AG09309 (cell line): ENCODE data around the gene LRP8.

ENCODE experiments used
- DNase-seq: peaks from one replicate; pipeline ENCODE4 v3.0.0-alpha.2; 2010; ENCODE audit warnings: low read depth
- H3K4me3 ChIP-seq: 2 replicates; pipeline ENCODE4 v1.5.1; 2011; ENCODE audit warnings: mild to moderate bottlenecking, low read depth, low read length, moderate library complexity; ENCODE audit not compliant: control insufficient read depth
- CTCF ChIP-seq: IDR thresholded peaks from 2 replicates; pipeline ENCODE4 v1.5.1; 2011; ENCODE audit warnings: mild to moderate bottlenecking, low read depth, low read length, inconsistent platforms; ENCODE audit not compliant: insufficient read depth, control insufficient read depth; ENCODE audit errors: missing control alignments

The LRP8 gene

GRCh38 chr1:53270873-53271272, 57.0 kb downstream of the LRP8 start:
- no peak for DNase-seq

GRCh38 chr1:53270107-53270506, 57.8 kb downstream of the LRP8 start:
- H3K4me3 ChIP-seq = no peak overlapping the region
- no peak for DNase-seq
- TF ChIP-seq CTCF = no peak

More at GRCh38 chr1:53270873-53271272, 57.0 kb downstream of the LRP8 start:
- TF ChIP-seq CTCF = no peak
- H3K4me3 ChIP-seq = no peak overlapping the region

GRCh38 chr1:53267761-53268160, 60.1 kb downstream of the LRP8 start:
- TF ChIP-seq CTCF = no peak
- H3K4me3 ChIP-seq = no peak overlapping the region
- DNase-seq = no peak

GRCh38 chr1:53266038-53266437, 61.8 kb downstream of the LRP8 start:
- no peak overlapping the region for H3K4me3 ChIP-seq
- no peak for DNase-seq
- TF ChIP-seq CTCF = no peak

- no peak for TF ChIP-seq CTCF
- no peak for DNase-seq
- H3K4me3 ChIP-seq = no peak overlapping the region
Observed at GRCh38 chr1:53265581-53265980, 62.3 kb downstream of the LRP8 start.

- DNase-seq = no peak
- no peak overlapping the region for H3K4me3 ChIP-seq
- TF ChIP-seq CTCF = no peak
Observed at GRCh38 chr1:53264048-53264447, 63.8 kb downstream of the LRP8 start.

GRCh38 chr1:53262000-53262399, 65.9 kb downstream of the LRP8 start:
- no peak for TF ChIP-seq CTCF
- H3K4me3 ChIP-seq = no peak overlapping the region
- no peak for DNase-seq
